GM19328 (cell line): ENCODE measurements around the gene EIF5.
"Not testable (repeated sequence)": the region's sequence is repeated elsewhere in the genome, so short reads cannot be mapped to it uniquely, and the experiment has no call there.

Experiments used
- ATAC-seq: cut with Tn5 transposase; IDR thresholded peaks from one replicate; pipeline ENCODE4 v1.9.1; 2021; ENCODE audit warnings: mild to moderate bottlenecking, moderate library complexity; ENCODE audit not compliant: unreplicated experiment

The EIF5 gene

GRCh38 chr14:103332143-103332919 is 1.7 kb upstream of the EIF5 start:
- ATAC-seq = no peak

- ATAC-seq = peak; percentile 28
These were observed 896 bp downstream of the EIF5 start for GRCh38 chr14:103334644-103335622.

DNA sequence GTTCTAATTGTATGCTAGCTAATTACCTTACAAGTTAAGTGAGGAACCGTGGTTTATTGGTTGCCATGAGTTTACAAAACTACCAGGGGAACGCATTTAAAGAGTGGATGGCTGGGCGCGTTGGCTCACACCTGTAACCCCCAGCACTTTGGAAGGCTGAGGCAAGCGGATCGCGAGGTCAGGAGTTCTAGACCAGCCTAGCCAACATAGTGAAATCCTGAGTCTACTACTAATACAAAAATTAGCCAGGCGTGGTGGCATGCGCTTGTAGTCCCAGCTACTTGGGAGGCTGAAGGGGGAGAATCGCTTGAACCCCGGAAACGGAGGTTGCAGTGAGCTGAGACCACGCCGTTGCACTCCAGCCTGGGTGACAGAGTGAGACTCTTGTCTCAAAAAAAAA is 2.2 kb downstream of the EIF5 start:
- no peak for ATAC-seq

DNA sequence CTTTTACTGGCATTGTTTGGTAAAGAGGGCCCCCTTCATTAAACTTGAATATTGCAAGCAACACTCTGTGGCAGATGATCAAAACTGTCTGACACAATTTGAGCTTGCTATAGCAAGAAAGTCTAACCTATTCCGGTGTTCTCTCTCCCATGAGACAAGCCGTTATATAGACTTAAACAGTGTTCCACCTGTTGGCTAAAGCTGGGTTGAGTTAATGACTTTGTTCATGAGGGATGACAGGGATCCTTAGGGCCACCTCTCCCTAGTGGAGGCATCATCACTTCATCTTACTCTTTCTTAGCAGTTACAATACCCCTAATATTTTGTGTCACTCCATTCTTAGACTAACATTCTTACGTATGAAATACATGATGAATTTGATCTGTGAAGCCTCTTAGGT is 3.8 kb downstream of the EIF5 start:
- no peak for ATAC-seq

DNA sequence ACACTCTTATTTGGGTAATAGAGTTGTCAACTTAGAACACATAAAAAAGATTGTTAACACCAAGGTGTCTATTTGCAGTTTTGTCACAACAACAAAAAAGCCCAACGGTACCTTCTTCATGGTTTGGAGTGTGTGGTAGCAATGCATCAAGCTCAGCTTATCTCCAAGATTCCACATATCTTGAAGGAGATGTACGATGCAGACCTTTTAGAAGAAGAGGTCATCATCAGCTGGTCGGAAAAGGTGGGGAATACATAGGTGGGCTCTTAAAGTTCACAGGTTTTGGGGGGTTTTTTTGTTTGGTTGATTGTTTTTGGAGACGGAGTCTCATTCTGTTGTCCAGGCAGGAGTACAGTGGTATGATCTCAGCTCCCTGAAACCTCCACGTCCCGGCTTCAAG is 5.5 kb downstream of the EIF5 start:
- ATAC-seq = no peak

- ATAC-seq = no peak
These were observed 6.6 kb downstream of the EIF5 start for GRCh38 chr14:103340480-103341212.

- ATAC-seq = no peak
These were observed 7.5 kb downstream of the EIF5 start for GRCh38 chr14:103341250-103342129.

DNA sequence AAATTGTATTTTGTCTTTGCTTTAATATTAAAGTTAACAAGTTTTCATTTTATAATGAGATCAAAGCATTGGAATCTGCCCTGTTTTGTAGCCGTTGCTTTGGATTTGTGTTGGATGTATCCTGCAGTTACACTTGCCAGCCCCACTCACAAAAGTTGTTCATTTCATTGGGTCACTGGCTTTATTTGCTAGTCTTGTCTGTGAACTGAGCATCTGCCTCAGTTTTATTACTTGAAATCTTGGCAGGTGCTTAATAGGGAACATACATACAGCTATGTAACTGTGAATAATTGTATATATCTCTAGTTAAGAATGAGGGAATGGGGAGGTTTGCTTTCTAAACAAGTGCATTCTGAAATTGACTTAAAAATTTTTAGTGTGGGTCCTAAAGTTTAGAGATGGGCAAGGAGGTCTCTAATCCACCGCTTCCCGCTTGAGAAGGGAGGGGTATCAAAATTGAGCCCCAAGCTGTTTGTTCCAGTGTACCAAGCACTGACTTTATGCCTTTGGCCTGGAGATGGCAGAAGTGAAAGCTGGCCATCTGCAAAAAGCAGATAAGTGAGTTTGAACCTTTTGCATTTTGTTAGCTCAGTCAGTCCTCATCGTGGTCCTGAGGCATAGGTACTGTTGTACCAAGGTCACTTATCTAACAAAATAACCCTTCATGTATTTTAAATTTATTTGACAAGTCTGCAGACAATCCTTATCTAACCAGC is 9.3 kb downstream of the EIF5 start:
- no peak for ATAC-seq

GRCh38 chr14:103343905-103344797 is 10.1 kb downstream of the EIF5 start:
- no peak for ATAC-seq

DNA sequence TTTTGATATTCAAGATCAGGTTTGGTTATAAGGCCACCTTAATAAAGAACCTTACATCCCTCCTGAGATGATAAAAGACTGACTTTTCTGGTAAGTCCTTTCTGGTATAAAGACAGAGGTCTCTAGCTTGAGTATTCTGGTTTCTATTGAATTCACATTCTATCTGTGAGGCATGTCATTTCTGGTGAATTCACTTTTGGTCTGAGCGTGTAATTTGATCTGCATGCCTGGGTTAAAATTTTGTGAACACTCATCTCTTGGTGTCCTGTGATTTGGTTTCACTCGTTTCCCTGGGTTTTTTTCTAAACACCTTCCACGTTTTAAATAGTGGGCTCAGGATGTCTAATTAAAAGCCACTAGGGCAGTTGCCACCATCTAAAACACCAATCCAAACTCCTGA is 12.2 kb downstream of the EIF5 start:
- no peak for ATAC-seq

GRCh38 chr14:103347091-103347815 is 13.2 kb downstream of the EIF5 start:
- no peak for ATAC-seq

GRCh38 chr14:103348154-103348553 is 14.1 kb downstream of the EIF5 start:
- no peak for ATAC-seq

DNA sequence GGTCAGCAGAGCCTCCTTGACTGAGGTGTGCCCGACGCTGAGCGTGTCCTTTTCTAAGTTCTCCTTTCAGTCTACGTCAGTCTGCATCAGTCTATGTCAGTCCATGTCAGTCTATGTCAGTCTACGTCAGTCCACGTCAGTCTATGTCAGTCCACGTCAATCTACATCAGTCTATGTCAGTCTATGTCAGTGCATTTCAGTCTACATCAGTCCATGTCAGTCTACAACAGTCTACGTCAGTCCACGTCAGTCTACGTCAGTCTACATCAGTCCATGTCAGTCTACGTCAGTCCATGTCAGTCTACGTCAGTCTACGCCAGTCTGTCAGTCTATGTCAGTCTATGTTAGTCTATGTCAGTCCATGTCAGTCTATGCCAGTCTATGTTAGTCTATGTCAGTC is 15.9 kb downstream of the EIF5 start:
- no peak for ATAC-seq

- ATAC-seq = no peak
These were observed 19.3 kb downstream of the EIF5 start for GRCh38 chr14:103353362-103353761.

DNA sequence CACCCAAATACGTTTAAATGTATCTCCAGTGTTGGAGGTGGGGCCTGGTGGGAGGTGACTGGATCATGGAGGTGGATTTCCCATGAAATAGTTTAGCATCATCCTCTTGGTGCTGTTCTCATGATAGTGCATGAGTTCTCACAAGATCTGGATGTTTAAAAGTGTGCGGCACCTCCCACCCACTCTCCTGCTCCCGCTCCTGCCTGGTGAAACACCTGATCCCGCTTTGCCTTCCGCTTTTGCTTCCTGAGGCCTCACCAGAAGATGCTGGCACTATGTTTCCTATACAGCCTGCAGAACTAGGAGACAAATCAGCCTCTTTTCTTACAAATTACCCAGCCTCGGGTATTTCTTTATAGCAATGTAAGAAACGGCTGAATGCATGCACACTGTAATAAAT is 20.1 kb downstream of the EIF5 start:
- no peak for ATAC-seq

DNA sequence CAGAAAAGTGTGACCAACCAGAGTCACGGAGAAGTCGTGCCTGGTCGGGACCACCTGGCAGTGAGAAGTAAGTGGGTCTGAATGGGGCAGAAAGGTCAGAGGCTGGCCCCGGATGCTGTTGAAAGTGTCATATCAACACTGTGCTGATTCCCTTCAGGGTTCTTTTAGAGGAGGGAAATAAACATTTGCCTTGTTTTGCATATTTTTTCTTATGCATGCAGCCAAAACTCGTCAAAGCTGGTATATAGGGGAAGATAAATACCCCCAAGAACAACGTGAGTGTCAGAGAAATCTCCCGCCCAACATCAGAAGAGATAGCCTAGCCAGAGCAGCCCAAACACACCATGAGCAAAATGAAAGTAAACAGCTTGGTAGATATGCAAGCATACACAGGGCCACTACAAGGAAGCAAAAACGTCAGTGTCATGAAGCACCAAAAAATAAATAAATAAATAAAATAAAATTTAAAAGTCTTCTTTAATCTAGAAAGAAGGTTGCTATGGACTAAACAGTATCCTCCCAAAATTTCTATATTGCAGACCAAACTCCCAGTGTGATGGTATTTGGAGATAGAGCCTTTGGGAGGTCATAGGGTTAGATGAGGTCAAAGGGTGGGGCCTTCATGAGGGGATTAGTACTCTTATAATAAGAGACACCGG is 22.1 kb downstream of the EIF5 start:
- ATAC-seq = no peak

DNA sequence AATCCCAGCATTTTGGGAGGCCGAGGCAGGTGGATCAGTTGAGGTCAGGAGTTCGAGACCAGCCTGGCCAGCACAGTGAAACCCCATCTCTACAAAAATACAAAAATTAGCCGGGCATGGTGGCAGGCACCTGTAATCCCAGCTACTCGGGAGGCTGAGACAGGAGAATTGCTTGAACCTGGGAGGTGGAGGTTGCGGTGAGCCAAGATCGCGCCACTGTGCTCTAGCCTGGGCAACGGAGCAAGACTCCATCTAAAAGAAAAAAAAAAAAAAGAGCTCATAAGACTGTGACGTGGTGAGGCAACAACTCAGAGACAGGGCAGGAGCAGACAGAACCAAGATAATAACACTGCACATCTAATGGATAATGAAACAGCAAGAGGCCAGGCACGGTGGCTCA is 23.5 kb downstream of the EIF5 start:
- ATAC-seq = not testable (repeated sequence)
